Measurements from ENCODE around the gene SUPT4H1.

DNA sequence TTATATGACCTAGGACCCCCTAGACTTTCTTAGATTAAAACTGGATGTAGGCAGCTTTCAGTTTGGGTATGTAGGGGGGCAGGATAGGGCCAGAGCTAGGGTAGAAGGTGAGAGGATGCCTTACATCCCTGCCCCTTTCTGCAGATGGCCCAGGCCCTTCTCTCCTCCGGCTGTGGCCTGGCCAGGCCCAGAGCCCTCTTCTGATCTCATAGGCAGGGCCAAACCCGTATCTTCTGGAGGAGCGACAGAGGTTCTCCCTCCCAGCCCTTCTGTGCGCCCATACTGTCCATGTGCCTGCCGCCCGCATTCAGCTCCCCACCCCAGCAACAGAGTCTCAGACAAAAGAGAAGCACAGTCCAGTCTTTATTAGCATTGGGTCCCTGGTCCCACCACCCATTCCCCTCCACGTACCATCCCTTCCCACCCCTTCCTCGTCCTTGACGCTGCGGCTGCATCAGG lies 21.4 kb downstream of the SUPT4H1 start:
- TF ChIP-seq, protein P1, sequence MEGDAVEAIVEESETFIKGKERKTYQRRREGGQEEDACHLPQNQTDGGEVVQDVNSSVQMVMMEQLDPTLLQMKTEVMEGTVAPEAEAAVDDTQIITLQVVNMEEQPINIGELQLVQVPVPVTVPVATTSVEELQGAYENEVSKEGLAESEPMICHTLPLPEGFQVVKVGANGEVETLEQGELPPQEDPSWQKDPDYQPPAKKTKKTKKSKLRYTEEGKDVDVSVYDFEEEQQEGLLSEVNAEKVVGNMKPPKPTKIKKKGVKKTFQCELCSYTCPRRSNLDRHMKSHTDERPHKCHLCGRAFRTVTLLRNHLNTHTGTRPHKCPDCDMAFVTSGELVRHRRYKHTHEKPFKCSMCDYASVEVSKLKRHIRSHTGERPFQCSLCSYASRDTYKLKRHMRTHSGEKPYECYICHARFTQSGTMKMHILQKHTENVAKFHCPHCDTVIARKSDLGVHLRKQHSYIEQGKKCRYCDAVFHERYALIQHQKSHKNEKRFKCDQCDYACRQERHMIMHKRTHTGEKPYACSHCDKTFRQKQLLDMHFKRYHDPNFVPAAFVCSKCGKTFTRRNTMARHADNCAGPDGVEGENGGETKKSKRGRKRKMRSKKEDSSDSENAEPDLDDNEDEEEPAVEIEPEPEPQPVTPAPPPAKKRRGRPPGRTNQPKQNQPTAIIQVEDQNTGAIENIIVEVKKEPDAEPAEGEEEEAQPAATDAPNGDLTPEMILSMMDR (IDR thresholded peaks at IDR 0.05) = no peak
- no peak for TF ChIP-seq POLR2A (IDR thresholded peaks at IDR 0.05)
- TF ChIP-seq POLR2AphosphoS5 (IDR thresholded peaks at IDR 0.05) = no peak
